Right lung (tissue), 5 donors: ENCODE measurements around the gene KLF7. TPM values are rescaled to one million over a fixed set of nuclear protein-coding genes. Genes with fewer than 3 reads are reported as not detected.
A peak's percentile ranks its signal among the peaks of the same experiment; 100 is the strongest.

Source experiments
- DNase-seq, 2 donors: peaks; one replicate each; pipeline ENCODE4 v3.0.0-alpha.2; 2013
- polyA plus RNA-seq, 5 donors: library from polyadenylated mRNA; unstranded; fragments of 120-200 nt; gene quantifications; one replicate each; pipeline versions ENCODE4 v1.2.1 to v1.2.3, GENCODE V29; 2013; ENCODE audit warnings: inconsistent platforms in 1 of 5, low replicate concordance in 1 of 5; ENCODE audit not compliant: insufficient read length in 5 of 5, insufficient read depth in 1 of 5

KLF7 gene
- polyA plus RNA-seq, 5 donors = 12.9 to 19.6 (median 17.5) TPM

DNA sequence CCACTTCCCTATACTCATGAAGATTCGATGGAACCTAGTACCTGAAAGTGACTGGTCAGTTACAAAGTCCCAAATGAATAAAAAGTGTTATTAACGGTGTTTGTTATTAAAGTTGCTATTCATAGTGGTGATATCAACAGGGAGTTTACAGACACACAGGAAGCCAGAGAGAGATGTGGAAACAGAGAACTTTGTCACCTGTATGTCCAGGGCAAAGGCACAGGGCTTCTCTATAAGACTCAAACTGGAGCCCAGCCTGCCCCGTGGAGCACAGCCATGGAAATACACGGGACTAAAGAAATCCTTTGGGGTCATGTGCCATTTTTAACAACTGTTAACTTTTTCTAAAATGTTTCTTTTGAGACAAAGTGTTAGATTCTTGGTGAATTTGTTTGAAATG lies 68.5 kb downstream of the KLF7 start:
- no peak for DNase-seq

DNA sequence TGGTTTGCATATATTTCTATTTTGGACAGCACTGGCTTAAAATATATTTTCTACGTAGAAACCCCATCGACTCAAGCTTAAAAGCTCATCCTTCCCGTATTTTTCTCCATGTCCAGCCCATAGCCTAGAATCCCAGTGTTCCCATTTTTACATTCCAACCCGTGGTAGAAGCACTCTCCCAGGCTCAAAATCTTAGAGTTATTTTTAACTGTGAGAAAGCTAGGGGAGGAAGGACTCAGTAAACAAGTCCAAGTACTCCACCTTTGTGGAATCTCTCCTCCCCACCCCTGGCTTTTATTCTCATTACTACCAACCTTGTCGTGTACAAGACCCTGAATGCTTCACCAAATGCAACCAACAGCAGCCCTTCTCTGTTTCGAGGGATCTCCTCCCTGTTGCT lies 69.8 kb downstream of the KLF7 start:
- no peak for DNase-seq

DNA sequence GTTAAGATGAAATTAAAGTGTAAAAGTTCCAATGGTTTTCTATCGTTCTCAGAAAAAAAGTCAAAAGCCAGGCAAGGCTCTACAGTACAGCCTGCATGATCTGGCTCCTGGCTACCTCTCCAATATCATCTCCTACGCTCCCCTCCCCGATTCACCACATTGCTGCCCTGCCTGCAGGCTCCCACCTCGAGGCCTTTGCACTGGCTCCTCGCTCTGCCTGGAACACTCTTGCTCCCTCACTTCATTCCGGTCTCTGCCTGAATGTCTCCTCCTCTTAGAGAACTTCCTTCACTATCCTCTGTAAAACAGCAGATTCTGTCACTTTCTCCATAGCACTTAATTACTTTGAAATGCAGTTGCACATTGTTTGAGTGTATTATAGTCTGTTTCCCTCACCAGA lies 72.5 kb downstream of the KLF7 start:
- DNase-seq = no peak

DNA sequence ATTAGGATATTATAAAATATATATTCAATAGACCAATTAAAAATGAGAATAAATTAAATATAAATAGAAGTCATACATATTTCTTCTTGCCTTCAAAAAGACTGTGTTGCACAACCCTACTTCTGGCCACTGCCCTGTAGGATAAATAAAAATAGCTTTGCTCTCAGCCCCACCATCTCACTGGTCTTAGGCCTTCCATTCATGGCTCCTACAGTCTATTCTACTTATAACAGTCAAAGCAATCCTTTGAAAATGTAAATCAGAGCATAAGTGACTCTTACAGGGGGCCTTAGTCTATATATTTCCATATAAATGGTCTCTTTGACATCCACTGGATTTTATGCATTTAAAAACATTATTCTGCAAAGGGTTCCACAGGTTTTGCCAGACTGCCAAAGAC lies 72.9 kb downstream of the KLF7 start:
- DNase-seq = no peak

DNA sequence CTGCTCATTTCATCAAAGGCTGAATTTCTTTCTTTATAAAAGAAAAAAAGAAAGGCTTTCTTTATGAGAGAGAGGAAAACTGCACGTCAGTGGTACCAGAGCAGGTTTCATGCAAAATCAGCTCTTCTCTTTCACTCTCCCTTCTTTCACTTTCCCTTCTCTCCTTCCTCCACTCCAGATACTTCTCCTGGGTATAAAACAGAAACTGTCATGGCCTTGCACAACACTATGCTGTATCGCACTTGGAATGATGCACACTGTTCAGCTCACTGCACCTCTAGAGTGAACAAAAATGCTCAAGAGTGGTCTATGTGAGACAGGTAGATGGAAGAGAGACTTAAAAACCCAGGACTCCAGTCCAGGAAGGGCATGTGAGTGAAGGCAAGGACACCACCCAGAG lies 73.8 kb downstream of the KLF7 start:
- DNase-seq = no peak

DNA sequence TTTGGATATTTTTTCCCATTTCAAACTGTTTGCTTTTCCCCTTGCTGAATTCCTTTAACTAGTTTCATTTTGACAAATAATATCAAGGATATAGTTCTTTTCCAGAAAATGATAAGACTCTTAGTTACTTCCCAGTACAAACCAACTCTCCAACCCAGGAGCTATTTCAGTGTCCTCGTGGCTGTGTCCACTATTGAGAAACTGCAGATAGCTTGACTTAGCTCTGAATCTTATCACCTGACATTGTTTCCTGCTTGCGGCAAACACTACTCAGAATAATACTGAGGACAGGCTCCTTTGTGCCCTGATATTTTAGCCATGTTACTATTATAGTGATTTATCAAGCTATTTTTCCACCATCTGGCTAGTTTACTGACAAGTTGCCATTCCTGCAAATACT lies 74.6 kb downstream of the KLF7 start:
- DNase-seq = no peak

DNA sequence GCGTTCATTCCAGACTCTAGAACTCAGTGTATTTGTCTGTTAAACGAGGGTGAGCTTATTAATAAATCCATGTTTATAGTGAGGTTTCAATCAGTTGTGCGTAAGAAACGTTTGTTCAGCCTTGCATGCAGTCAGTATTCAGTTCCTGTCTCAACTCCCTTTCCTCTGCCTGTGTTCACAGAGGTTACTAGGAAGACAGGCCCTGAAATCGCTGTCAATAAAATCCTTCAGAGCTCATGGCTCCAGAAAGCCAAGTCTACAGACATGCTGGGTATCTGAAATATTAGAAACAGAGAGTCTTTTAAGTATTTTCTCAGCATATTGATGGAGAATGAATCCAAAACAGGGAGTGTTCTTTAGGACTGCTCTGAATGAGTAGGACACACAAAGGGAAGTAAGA lies 75.4 kb downstream of the KLF7 start:
- no peak for DNase-seq

DNA sequence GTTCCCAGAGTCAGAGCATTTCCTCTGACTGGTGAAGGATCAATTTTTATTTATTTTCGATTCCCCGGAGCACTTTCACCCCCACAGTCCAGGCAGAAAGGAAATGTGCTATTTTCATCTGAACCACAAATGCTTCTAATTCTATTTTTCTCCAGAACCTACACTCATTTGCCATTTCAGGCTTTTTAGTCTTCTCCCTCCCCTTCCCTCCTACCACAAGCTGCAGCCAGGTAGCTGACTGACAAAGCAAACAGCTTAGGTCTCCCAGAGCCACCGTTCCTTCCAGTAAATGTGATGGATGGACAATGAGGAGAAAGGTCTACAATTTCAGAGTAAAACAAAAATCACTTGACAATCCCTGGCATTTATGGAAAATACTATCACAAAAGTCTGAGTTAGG lies 76.9 kb downstream of the KLF7 start:
- DNase-seq = no peak

DNA sequence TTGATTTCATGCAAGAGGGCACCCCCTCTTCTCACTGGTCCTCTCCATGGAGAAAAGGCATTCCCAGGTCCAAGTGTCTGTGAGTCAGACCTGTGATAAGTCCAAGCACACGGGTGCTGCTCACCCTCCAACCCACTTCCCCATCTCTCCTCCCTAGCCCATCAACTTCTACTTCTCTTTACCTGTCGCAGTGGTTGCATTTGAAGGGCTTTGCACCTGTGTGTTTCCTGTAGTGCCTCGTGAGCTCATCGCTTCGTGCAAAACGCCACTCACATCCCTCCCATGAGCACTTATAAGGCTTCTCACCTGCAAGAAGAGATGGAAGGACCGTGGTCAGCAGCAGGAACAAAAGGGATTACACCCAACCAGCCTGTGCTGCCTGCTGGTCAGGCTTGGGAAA lies 77.5 kb downstream of the KLF7 start:
- DNase-seq = no peak

DNA sequence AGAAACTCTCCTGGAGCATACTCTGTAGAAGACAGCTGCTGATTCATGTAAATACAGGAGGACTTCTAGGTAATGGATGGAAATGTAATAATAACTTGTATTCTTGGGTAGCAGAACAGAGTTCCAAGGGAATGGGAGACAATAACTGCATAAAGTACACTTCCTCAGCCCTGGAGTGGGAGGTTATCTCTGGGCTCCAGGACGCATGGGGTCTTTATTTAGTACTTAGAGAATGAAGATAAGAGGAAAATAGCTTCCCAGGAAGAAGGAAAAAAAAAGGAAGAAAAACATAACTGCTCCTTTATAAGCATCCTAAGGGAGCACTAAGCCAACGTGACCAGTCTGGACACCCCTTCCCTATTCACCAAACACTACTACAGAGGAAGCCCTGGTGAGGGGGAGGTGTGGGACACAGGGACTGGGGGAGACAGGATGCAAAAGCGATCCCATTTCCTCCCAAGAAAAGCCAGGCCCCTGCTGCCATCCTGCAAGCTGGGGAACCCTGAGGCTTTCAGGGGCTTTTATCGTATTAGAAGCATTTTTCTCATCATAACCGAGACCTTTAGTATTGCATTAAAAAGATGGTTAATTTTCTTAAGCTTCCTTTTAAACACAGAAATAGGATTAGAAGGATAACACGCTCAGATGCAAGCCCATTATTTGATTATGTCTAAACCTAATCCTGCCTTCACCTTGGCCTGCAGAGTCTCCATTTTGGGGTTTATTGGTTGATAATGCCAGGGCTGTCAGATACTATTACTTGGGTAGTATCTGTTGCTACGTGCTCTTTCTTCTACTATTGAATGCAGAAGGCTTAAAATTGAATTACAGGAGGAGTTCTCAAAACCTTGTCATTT lies 78.5 kb downstream of the KLF7 start:
- no peak for DNase-seq

DNA sequence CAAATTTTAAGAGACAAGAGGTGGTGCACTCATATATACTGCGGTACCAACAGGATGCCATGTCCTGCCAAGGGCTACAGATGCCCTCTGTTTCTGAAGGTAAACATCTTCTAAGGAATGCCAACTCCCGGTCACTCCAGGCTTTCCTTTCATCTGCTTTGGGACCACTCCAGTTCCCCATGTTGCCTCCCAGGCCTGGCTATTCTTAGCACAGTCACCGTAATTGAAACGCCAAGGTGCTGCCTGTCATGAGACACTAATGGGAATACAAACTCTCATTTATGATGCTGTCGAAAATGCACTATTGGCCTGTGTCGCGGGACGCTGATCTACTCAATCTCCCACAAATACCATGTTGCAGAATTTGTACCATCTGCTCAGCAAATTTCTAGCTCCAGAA lies 79.6 kb downstream of the KLF7 start:
- no peak for DNase-seq

DNA sequence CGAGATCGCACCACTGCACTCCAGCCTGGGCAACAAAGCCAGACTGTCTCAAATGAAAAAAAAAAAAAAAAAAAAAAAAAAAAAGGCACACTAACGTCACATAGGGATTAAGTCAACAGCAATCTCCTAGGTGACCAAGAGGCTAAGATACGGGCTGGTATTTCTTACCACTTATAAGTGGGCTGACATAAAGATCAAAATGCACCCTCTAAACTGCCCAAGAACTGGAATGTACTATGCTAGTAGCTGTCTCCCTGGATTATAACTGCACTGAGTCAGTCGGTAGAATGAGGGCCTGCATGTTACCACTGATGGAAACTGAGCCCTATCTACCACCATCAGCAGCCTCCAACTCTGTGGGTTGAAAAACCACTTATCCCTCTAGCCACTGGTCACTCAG lies 80.6 kb downstream of the KLF7 start:
- peak in 1 of 2 donors; percentile 18 for DNase-seq

DNA sequence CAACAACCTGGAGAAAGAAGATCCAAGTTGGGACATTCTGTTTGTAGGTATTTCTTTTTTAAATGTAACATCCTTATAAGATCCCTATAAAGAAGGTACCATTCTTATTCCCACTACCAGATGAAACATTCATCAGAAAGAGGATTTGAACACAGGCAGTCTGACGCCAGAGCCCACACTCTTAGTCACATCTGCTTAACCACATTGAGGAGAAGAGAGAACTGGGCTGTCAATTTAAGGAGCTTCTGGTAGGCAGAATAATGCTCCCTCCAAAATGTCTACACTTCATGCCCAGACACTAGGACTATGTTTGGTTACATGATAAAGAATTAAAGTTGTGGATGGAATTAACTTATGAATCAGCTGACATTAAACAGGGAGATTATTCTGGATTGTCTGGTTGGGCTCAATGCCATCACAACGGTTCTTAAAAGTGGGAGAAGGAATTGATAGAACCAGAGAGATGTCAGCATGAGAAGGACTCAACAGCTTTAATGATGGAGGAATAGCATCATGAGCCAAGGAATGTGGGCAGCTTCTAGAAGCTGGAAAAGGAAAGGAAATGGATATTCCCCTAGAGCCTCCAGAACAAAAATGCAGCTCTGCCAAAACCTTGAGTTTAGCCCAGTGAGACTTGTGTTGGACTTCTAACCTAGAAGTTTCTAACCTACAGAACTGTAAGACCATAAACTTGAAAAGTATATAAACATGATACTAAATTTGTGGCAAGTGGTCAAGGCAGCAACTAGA lies 82.2 kb downstream of the KLF7 start:
- DNase-seq = no peak

DNA sequence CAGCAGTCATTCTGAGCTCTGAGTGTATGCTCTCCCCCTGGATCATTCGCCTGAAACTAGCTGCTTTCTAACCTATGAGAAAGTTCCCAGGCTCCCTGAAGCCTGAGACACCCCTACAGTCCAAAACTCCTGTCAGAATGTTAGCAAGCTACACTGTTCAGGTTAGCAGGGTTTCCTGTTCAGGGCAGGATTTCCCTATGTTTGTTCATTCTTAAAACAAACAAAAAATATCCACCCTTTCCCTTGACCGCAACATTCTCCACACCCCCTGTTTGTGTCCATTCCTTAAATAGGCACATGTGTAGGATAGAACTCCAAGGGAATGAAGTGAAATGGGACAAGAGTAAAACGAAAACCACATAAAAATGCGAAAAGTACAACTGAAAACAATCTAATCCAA lies 83.1 kb downstream of the KLF7 start:
- DNase-seq = no peak

DNA sequence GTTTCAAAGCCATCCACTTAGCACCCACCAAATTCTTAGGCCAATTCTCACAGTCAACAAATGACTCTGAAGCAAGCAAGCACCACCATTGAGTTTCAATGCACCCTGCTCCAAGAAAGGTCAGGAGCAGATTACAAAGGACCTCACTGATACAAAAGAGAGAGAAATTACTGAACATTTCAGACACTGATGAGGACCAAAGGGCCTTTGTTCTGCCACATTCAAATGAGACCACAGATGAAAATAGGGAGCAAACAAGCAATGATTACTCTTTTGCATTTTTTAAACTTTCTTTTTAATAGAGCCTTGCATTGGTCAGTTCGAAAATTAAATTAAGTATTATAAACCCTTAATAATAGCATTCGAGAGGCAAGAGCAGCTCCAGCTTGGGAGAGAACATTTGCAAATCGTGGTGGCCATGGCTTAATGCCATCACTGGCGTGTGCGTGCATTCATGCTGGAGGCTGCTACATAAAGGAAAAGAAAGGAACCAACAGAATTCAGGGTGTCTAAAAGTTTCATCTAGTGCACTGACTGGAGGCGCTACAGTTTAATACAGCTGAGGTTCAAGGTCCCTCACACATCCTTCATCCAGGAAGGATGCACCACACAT lies 87.5 kb downstream of the KLF7 start:
- no peak for DNase-seq

DNA sequence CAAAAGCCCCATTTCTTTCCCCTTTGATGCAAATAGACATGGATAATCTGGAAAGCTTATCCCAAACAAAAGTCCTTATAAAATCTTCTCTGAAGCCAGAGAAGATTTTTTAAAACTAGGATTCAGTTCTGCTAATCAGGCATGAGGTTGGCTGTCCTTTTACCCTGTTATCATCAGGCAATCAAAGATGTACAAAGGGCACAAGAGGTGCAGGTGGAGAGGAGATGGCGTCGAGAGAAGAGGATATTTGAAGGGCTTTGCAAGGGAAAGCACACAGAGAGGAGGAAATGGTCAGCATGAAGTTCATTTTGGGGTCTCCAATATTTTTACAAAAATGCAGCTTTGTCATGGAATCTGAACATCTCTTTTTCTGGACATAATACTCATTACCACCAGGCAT lies 88.5 kb downstream of the KLF7 start:
- DNase-seq = no peak

DNA sequence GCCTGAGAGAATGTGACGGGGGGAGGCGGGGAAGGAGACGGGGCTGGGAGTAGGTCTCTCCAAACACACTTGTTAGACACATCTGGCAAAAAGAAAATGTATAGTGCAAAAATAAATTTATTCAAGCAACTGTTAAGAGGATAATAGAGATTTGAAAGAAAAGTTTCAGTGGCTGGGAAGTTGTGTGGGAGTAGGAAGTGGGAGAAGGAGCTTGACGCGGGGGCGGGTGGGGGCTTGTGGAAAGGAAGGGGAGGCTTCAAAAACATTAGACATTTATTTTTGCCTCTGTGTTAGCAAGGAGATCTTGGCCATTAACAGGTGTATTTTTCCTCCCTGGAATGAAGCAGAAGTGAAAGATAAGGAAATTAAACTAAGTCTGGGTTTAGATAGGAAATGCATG lies 90.3 kb downstream of the KLF7 start:
- no peak for DNase-seq

DNA sequence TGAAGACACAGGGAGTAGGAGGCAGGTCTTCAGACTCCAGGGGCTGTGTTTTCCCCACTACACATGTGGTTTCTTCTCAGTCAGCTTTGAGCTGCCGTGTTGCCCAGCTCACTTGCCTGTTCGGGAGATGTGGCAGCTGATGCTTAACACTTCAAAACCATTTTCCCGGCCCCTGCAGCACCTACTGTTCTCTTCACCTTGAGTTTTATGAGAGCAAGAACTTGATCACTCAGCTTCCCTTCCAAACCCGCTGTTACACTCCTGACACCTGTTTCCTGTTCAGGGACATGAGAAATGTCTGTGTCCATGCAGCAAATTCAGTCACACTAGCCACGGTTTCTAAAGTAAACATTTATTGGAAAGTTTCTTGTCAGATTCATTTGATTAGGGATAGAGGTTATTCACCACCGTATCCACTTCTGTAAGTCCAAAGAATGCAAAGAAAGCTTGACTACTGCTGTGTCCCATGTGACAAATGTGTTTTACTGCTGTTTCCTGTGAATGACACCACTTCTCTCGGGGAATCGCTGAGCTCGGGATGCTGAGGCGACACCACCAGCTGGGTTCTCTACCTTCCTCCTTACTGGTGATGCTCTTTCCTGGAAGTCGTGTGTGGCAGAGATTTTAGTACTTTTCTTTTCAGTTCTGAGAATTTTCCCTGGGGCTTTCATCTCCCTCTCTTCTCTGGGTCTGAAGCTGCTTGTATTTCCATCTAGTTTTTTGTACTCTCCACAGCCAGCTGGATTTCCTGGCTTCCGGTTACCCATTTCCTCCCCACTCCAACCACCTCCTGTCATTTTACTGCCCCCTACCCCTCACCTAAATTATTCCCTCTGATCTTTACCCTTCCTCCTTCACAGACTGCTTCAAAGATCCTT lies 91.7 kb downstream of the KLF7 start:
- peak; percentile 15 to 17 for DNase-seq

DNA sequence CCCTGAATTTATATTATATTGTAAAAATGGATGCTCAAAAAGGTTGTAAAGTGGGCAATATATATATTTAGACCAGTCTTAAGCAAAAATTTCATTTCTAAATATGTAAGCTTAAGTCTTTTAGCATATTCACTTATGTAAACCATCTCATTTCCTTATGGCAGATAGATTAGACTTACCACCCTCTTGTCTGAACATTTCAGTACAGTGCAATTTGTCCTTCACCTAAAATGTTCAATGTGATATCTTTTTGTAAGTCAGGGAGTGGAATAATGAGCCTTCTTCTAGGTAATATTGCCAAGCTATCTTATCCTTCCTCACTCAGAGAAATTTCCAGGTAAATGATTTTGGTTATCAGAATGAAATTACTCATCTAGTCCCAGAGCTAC lies 92.3 kb downstream of the KLF7 start:
- DNase-seq = no peak

DNA sequence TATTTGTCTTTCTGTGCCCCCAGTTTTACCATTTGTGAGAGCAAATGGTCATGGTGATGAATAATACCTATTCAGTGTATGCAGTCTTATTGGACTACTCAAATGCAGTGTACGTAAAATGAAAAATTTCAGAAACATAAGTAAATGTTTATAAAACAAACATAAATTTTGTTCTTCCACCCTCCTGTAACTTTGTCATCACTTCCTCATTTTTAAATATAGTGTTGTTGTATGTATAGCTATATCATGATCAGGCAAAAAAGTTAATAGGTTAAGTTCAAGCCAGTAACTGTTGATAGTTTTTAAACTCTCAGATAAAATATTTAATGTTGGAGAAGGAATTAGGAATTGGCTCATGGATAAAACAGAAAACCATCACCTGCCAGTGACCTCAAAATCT lies 93.2 kb downstream of the KLF7 start:
- no peak for DNase-seq

DNA sequence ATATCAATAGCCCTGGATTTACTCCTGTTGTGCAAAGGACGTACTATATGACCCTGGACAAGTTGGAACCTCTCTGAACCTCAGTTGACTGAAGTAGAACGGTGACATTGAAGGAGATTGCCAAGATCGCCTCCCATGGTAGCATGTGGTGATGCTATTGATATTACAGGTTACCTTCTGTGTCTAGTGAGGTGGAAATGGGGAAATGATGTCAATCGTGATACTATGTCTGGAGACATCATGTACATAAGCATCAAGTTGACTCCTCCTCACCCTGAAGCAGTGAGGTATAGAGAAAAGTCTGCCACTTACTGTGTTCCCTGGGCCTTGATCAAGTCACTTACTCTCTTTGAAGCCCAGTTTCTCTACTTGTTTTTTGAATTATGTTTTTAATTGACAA lies 93.9 kb downstream of the KLF7 start:
- no peak for DNase-seq

DNA sequence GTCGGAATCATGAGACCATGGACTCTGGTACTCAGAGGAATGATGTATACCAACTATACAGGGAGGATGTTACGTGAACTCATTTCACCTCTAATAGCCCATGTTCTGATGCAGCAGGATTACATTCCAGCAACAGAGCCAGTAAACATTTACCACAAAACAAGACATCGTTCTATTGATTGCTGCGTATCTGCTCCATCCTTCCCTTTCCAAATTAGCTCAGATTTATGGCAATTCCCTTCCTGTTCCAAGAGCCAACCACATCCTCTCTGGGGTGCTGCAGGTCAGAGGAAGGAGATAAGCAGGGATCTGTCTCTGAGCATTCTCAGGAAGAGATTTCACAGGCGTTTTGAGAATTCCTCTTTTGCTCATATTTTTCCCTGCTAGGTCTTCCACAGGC lies 98.3 kb downstream of the KLF7 start:
- DNase-seq = no peak
